HK-2 (cell line): ENCODE measurements around the gene HOTAIR.

Source experiments
- DNase-seq: peaks from one replicate; pipeline ENCODE4 v3.0.0-alpha.2; 2018; ENCODE audit not compliant: unreplicated experiment

The HOTAIR gene

GRCh38 chr12:54011665-54012532 is 37.1 kb upstream of the HOTAIR start:
- no peak for DNase-seq

- no peak for DNase-seq
These were observed 36.4 kb upstream of the HOTAIR start for GRCh38 chr12:54010972-54011664.

GRCh38 chr12:54010053-54010971 is 35.6 kb upstream of the HOTAIR start:
- no peak for DNase-seq

- no peak for DNase-seq
These were observed 34.7 kb upstream of the HOTAIR start for GRCh38 chr12:54009171-54010052.

GRCh38 chr12:54008260-54008552 is 33.5 kb upstream of the HOTAIR start:
- no peak for DNase-seq

- no peak for DNase-seq
These were observed 32.9 kb upstream of the HOTAIR start for GRCh38 chr12:54007538-54008259.

GRCh38 chr12:54006559-54007220 is 31.9 kb upstream of the HOTAIR start:
- DNase-seq, result no peak

- DNase-seq, result peak; percentile 87
These were observed 31.3 kb upstream of the HOTAIR start for GRCh38 chr12:54005853-54006558.

- no peak for DNase-seq
These were observed 30.7 kb upstream of the HOTAIR start for GRCh38 chr12:54005531-54005852.

- DNase-seq, result no peak
These were observed 30.2 kb upstream of the HOTAIR start for GRCh38 chr12:54004841-54005530.

GRCh38 chr12:54004063-54004840 is 29.5 kb upstream of the HOTAIR start:
- no peak for DNase-seq

- DNase-seq, result no peak
These were observed 28.9 kb upstream of the HOTAIR start for GRCh38 chr12:54003625-54004024.

GRCh38 chr12:54002915-54003389 is 28.2 kb upstream of the HOTAIR start:
- DNase-seq, result no peak

- no peak for DNase-seq
These were observed 27.6 kb upstream of the HOTAIR start for GRCh38 chr12:54002278-54002914.

GRCh38 chr12:54001283-54002187 is 26.8 kb upstream of the HOTAIR start:
- DNase-seq, result no peak
